CD4-positive, alpha-beta T cell treated with Interleukin-17A for 1 hour (primary cell): ENCODE results near the gene VWA8.
"Not testable (repeated sequence)": the region's sequence is repeated elsewhere in the genome, so short reads cannot be mapped to it uniquely, and the experiment has no call there.

Source experiments
- DNase-seq: peaks from one replicate; pipeline ENCODE4 v3.0.0-alpha.2; 2020

VWA8 gene

DNA sequence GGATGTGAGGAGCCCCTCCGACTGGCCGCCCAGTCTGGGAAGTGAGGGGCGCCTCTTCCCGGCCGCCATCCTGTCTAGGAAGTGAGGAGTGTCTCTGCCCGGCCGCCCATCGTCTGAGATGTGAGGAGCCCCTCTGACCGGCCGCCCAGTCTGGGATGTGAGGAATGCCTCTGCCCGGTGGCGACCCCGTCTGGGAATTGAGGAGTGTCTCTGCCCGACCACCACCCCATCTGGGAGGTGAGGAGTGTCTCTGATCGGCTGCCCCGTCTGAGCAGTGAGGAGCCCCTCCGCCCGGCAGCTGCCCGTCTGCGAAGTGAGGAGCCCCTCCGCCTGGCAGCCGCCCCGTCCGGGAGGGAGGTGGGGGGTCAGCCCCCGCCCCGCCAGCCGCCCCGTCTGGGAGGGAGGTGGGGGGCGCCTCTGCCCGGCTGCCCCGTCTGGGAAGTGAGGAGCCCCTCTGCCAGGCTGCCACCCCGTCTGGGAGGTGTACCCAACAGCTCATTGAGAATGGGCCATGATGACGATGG lies 389.0 kb downstream of the VWA8 start:
- DNase-seq: not testable (repeated sequence)

DNA sequence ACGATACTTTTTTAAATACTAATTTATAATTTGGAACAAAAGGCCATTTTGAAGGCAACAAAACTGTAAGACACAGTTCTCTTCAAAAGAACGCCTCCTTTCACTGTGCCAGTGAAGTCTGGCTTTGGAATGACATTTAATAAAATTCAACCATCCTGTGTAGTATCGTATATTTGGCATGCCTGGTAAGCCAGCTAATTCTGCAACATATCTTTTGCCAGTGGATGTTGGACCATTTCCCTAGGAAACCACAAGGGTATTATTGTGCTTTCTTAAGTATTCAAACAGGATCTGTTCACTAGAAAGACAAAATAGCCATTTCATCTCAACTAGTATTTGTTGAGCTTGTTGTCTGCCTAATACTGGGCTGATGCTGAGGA lies 391.9 kb downstream of the VWA8 start:
- DNase-seq: no peak

DNA sequence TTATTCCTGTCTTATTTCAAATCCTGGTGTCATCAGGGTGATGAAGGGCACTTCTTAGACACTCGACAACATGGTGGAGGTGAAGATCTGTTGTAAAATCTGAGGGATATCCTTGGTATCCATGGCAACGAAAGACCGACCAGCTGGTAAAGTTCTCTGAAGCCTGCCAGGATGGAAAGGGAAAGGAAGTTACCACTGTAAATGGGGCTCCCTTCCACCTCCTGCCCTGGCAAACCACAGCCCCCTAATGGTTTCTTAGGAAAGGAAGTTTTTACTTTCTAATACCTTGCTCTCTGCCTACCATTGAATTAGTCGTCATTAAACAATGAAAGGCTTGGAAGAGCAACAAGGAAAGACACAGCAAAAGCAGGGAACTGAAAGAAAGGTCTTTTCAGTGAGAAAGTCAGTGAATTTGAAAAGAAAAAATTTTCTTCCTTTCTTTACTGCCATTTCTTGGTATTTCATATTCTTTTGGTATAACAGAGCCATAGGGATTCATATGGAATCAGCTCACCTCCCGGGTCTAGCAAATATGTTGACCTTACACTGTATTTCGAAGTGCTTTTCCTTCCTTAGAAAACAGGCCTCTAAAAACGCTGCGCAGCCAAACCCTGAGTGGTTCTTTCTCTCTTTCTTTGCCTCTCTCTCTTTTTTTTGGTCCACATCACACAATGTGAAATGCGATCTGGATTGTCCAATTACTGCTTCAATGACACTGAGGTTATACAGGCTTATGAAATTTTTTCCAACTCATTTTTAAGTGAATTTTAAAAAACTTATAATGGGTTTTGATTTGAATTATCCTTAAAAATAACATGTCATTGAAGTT lies 392.6 kb downstream of the VWA8 start:
- no peak for DNase-seq

DNA sequence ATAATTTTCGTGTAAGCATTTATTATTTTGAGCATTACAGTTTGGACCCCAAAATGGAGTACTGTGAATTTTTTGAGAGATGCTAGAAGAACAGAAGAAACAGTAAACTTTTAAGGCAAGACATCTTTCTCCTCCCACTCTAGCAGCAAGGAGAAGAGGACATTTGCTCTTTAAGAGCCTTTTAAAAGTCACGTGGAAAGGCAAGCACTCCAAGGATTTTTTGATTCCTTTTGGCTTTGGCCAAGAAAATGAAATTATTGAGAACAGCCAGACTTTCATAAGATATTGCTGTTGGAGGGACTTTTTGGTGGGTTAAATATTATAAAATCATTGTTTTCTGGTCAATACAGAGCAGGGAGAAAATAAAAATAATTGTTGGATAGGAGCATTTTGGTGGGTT lies 393.5 kb downstream of the VWA8 start:
- DNase-seq: no peak

GRCh38 chr13:41565846-41566245 lies 395.1 kb downstream of the VWA8 start:
- DNase-seq: no peak

GRCh38 chr13:41565216-41565615 lies 395.7 kb downstream of the VWA8 start:
- no peak for DNase-seq

- DNase-seq: no peak
Measured at GRCh38 chr13:41563984-41564365, 396.9 kb downstream of the VWA8 start.

DNA sequence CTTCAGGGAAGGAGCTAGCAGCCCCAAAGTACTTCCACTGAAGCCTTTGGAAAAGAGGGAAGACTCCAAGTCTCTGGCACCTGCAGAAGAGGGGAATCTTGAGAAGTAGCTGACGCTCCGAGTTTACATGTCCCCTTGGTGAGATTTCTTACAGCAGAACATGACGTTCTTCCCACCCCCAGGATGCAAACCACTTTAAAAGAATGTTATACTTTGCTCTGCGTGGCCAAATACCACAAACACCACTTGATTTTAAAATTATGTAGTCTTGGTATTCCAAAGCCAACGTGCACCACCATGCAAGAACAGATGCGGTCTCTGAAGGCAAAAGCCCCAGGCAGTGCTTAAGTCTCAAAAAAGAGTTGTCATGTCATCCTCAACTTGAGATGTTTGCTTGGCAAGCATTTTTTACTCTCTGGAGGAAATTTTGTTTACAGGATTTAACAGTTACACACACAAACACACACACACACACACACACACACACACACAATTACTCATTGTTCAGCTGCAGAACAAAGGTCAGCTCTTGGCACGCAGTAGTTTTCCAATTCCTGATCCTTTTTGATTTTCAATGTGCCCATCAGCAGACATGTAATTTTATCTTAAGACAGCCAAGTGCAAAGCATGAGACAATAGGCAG lies 397.4 kb downstream of the VWA8 start:
- DNase-seq: no peak

GRCh38 chr13:41562541-41563178 lies 398.2 kb downstream of the VWA8 start:
- DNase-seq: no peak

GRCh38 chr13:41562083-41562482 lies 398.8 kb downstream of the VWA8 start:
- no peak for DNase-seq

DNA sequence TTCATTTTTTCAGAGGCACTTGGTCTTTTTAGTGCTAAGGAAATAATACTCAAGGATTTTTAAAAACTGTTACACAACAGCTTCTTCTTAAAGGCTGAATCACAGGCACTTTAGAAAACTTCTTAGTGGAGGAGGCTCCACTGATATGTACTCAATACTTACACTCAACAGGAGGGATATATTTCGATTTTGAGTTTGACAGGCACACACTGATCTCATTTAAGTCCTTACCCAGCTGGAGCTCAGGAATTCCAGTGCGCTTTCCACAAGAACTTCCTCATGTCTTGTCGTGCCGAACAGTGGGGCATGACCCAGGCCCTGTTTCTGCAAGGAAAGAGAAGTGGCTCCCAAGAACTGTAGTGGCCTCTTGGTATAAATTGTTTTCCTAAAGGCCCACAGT lies 399.7 kb downstream of the VWA8 start:
- DNase-seq: no peak

DNA sequence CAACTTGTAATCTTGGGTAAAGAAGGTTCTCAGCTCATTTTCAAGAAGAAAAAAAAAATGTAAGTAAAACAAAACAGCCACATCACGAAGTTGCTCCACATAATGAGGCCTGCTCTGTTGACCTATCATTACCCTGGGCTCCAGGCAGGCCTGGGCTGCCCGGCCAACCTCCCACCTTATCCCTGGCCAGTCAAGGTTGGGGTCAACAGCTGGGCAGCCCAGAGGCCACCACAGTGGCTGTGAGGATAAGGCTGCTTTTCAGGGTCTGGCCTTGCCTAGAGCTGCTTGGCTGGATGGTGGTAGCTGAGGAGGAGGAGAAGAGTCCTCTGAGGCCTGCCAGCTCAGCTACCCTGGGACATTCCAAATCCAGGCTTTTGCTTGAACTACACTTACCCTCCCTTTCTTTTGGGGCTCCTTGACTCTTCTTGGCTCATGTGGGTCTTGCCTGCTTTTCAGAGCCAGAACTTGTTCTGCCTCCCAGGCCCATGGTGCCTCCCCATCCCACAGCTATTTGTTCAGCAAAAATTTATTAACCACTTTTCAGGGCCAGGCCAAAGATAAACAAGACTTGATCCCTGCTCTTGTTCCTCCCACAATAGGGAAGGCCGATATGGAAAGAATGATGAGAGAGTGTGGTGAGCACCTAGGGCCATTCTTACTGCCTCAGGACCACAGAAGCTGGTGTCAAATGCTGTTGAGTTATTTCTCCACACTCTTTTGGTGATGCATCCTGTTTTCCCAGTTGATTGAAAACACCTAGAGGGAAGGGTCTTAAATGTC lies 401.9 kb downstream of the VWA8 start:
- DNase-seq: no peak

GRCh38 chr13:41557719-41558118 lies 403.2 kb downstream of the VWA8 start:
- DNase-seq: no peak

GRCh38 chr13:41554626-41555386 lies 406.1 kb downstream of the VWA8 start:
- no peak for DNase-seq

DNA sequence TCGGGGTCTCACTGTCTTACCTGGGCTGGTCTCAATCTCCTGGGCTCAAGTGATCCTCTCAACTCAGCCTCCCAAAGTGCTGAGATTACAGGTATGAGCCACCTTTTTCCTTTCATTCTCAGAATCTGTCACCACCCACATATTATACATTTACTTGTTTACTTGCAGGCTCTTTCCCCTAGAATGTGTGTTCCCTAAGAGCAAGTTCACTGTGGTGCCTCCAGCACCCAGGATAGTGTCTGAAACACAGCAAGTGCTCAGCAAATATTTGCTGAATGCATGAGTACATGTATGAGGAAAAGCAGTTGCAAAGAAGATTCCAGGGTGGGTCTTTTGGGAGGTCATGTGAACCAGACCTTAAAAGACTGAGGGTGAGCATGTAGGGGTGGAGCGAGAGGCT lies 406.7 kb downstream of the VWA8 start:
- DNase-seq: no peak

GRCh38 chr13:41552031-41552430 lies 408.9 kb downstream of the VWA8 start:
- no peak for DNase-seq

GRCh38 chr13:41550276-41550675 lies 410.6 kb downstream of the VWA8 start:
- no peak for DNase-seq

DNA sequence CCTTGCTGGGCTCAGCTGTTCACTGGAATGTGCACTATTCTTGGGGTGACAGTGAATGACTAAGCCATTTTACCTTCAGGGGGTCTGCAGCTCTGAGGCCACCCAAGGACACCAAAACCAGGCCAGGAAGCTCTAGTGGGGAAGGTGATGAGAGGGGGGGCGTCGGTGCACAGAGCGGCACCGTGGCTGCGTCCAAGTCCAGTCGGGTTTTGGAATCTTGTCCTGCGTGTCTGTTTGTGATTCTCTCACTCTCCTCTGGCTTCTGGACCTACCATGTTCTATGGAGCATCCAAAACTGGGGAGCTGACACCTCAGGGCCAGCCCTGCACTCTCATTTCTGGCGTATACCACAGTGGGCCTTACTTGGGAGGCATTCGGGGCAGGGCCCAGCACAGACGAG lies 411.4 kb downstream of the VWA8 start:
- DNase-seq: no peak

DNA sequence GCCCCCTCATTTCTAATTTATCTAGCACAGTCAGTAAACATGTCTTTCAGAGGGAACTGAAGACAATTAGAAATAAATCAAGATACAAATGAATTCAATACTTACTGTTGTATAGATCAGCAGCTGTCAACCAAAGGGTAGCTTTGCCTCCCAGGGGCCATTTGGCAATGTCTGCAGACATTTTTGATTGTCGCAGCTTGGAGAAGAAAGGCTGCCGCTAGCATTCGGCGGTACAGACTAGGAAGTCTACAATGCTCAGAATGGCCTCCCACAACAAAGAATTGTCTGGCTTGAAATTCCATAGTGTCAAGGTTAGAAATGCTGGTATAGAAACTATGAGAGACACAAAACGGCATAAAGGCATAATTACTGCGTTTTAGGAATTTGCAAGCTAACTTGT lies 412.0 kb downstream of the VWA8 start:
- DNase-seq: no peak

GRCh38 chr13:41548031-41548430 lies 412.9 kb downstream of the VWA8 start:
- no peak for DNase-seq

DNA sequence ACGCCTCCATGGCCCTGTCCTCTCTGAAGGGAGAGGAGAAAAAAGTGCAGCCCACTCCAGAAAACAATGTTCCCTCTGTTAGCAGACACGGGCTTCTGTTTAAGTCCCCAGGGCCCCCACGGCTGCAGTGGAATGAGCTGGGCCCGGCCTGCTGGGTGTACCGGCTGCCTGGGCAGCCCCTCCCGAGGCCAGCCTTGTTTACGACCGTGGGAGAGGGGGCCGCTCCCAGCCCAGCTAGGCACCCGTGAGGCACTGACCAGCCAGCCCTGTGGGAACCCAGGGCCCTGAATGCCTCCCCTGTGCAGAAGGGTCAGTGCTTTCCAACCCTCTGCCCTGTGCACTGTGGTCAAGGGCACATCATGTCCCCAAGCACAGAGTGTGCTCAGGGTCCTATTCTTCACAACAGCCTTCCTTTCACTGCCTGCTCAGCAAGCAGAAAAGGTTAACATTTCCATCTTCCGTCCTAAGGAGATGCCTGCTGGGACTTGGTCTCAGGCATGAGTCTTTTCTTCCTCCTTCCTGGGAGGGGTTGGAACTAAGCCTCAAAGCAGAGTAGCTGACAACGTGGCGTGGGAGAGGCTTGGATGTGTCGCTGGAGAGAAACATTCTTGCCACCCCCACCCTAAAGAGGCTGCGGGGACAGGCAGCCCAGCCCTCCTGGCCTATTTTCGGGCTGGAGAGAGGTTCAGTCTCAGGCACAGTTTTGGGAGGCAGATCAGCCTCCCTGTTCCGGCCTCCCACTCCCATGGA lies 413.5 kb downstream of the VWA8 start:
- DNase-seq: no peak
